Erythroblast (primary cell): Measurements from ENCODE around the gene TPRN.

Source experiments
- DNase-seq, 2 experiments: peaks; one replicate each; lab custom pipeline; 2025; lab: John Stamatoyannopoulos, UW
- GATA1 ChIP-seq: IDR thresholded peaks from 2 replicates; pipeline ENCODE4 v1.6.1; 2011; ENCODE audit warnings: low read depth, mild to moderate bottlenecking, control low read depth, low read length, moderate library complexity
- POLR2A ChIP-seq: IDR thresholded peaks from 2 replicates; pipeline ENCODE4 v1.6.1; 2011; ENCODE audit warnings: mild to moderate bottlenecking, low read length

TPRN gene

DNA sequence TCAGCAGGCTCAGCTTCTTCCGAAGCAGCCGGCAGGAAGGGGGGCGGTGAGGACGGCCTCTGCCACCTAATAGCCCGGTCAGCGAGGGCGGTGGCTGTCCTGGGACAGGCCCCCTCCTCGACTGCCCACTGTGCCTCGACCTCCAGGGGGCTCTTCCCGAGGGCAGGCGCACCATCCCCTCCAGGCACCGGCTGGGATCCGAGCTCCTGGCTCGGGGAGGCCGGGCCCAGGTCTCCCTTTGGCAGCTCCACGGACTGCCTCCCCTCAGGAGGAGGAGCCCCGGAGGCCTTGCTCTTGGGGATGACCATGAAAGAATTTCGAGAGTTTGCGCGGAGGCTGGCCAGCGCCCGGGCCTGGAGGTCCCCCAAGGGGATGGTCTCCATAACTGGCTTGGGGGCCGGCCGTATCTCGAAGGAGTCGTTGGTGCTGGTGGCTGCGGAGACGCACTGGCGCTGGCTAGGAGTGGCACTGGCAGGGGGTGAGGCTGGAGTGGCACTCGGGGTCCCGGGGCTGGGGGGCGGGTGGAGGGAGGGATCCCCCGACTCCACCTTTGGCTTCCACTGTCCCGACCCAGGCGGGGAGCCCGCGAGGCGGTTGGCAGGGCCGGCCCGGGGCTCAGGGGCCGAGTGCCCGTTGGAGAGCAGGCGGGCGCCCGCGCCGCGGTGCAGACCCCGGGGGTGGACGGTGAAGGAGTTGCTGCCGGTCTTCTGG, 975 bp downstream of the TPRN start:
- no peak for TF ChIP-seq GATA1
- no peak for DNase-seq

- TF ChIP-seq POLR2A (no peak), GATA1 (no peak)
- no peak for DNase-seq
Observed at GRCh38 chr9:137198902-137199283, 1.6 kb downstream of the TPRN start.

DNA sequence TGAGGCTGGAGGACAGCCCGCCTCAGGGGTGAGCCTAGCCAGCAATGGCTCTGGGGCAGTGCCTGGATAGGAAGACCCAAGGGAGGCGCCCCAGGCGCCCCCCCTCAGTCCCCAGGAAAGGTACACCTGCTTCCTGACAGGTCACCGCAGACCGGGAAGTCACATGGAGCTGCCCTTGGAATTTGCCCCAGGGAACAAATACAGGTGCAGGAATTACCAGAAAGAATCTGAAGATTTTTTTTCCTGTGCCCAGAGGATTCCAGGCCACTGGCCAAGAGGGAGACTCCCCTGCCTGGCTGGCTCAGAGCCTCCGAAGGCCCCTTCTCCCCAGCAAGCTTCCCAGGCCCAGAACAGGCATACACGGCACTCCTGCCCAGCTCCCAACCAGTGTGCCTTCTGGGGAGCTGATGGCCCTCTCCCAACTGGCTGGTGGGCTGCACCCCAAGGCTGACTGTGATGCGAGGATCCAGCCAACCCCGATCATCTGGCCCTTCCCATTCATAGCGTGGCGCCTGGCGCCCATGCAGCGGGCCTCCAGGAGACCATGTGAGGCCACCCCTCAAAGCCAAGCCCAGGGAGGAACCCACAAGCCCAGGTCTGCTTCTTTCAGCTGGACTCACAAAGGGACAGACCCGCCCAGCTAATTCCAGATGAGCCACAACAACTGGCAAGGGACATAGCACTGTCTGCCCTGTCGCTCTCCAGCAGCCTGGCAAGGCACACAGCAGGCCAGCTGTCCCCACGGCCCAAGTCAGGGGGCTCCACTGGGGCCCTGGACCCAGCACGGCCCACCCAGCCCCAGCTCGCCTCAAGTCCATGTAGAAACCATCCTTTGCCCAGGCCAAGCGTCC, 2.3 kb downstream of the TPRN start:
- TF ChIP-seq GATA1 (no peak), POLR2A (no peak)
- DNase-seq = no peak

- no peak for TF ChIP-seq POLR2A
- TF ChIP-seq GATA1 = no peak
- DNase-seq = no peak
Observed at GRCh38 chr9:137195525-137196220, 4.9 kb downstream of the TPRN start.

- no peak for TF ChIP-seq GATA1
- TF ChIP-seq POLR2A = no peak
- no peak for DNase-seq
Observed at GRCh38 chr9:137194909-137195308, 5.6 kb downstream of the TPRN start.

GRCh38 chr9:137194388-137194787, 6.2 kb downstream of the TPRN start:
- no peak for DNase-seq
- no peak for TF ChIP-seq GATA1
- no peak for TF ChIP-seq POLR2A

DNA sequence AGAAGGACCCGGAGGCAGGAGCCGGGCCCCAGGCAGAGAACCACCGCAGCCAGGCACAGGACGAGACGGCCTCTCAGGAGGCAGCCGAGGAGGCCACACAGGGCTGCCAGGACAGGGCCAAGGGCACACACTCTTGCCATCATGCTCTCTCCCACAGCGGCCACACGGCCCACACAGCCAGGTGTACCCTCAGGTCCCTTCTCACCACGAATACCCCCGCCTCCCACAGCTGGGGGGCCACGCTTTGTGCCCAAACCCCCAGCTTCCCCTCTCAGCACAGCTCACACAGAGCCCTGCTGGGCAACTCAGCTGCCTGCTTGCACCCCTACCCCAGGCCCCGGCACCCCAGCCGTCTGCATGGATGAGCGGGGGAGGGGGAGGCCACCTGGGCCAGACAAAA, 6.8 kb downstream of the TPRN start:
- no peak for DNase-seq
- no peak for TF ChIP-seq GATA1
- TF ChIP-seq POLR2A = no peak

- TF ChIP-seq GATA1 (no peak), POLR2A (no peak)
- no peak for DNase-seq
Observed at GRCh38 chr9:137192859-137193258, 7.7 kb downstream of the TPRN start.

DNA sequence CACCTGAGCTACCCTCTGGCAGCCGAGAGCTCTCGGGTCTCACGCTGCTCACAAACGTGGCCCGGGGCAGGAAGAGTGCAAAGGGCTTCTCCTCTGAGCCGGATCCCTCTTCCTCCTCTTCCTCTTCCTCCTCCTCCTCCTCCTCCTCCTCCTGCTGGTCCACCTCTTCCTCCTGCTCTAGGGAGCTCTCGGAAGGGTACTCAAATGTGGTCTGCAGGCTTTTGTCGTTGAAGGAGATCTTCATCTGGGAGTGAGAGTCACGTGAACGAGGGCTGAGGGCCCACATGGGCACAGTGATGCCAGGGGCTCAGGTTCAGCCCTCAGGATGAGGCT, 8.1 kb downstream of the TPRN start:
- DNase-seq = no peak

GRCh38 chr9:137191691-137192447, 8.7 kb downstream of the TPRN start:
- DNase-seq = no peak
- TF ChIP-seq POLR2A (no peak), GATA1 (no peak)

More for the DNA sequence above, 8.1 kb downstream of the TPRN start:
- TF ChIP-seq GATA1 (no peak), POLR2A (no peak)

DNA sequence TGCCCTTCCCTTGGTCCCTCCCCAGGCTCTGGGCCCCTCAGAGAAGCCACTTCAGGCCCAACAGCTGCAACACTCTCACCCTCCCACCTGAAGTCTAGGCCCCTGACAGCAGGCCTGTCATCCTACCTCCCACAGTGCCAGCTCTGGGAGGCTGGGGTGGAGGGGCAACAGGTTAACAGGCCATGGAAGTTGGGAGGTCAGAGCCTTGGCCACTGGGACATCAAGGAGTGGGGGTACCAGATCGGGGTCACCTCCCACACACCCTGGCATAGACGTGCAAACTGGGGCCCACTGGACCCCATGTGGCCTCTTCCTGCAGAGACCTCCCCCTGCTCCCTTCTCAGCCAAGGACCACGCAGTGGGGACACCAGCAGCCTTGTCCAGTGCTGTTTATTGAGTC, 9.3 kb downstream of the TPRN start:
- TF ChIP-seq GATA1 (no peak), POLR2A (no peak)
- no peak for DNase-seq

DNA sequence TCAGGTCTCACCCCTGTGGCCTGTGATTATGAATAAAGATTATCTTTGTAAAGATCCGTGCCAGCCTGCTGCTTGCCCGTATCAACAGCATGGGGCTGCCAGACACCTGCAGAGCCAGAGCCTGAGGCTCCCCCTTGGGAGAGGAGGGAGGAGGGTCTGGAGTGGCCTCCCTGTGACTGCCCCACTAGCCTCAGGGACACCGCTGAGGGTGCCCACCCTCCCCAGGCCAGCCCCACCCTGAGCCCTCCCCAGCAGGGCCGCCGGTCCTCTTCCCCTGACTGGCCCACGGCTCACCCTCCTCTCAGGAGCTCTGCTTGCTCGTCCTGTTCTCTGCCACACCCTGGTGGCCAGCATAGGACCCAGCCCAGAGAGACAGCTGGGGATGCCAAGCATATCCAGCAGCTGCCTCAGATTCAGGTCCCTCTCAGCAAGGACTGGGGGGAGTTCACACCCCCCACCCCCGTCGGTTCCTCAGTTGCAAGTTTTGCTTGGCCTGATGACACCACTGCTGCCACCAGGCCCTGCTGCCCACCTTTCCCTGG, 10.2 kb downstream of the TPRN start:
- TF ChIP-seq GATA1 = no peak
- no peak for TF ChIP-seq POLR2A
- DNase-seq = no peak
